ENCODE measurements around the gene SH3BGRL.

SH3BGRL gene

DNA sequence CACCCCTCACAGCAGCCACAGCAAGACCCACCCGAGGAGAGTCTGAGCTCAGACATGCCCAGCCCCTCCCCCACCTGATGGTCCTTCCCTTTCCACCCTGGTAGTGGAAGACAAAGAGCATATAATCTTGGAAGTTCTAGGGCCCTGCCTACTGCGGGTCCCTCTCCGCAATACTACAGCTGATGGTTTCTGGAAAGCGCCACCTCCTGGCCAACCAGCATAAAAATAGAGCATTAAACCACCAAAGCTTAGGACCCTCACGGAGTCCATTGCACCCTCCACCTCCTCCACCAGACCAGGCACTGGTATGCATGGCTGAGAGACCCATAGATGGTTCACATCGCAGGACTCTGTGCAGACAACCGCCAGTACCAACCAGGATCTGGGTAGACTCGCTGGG is 78.2 kb downstream of the SH3BGRL start:
- DNase-seq (ENCODE audit: low read depth in 1 of 2, low spot score in 1 of 2), result no peak
- no peaks in the 10 kb centered on the region for H3K27me3 ChIP-seq (ENCODE audit: insufficient read depth, poor library complexity, severe bottlenecking)
- H3K27ac ChIP-seq (replicated peaks), result no peak overlapping the region

GRCh38 chrX:81286075-81286474 is 84.2 kb downstream of the SH3BGRL start:
- Histone ChIP-seq H3K4me3 (replicated peaks; ENCODE audit: insufficient read depth, low read length) (no peak overlapping the region), H3K27me3 (ENCODE audit: insufficient read depth, poor library complexity, severe bottlenecking) (no peaks in the 10 kb centered on the region), H3K27ac (replicated peaks) (no peak overlapping the region)
- TF ChIP-seq GABPA (IDR thresholded peaks at IDR 0.05; ENCODE audit: low read depth) (no peak), POLR2AphosphoS5 (IDR thresholded peaks at IDR 0.05; ENCODE audit: low read depth) (no peak), REST (IDR thresholded peaks at IDR 0.05; ENCODE audit: insufficient replicate concordance, low read depth) (no peak), CTCF (IDR thresholded peaks at IDR 0.05; ENCODE audit: insufficient read depth, low read length) (no peak), SPI1 (IDR thresholded peaks at IDR 0.05; ENCODE audit: borderline replicate concordance, low read depth) (no peak)
- DNase-seq (ENCODE audit: low read depth in 1 of 2, low spot score in 1 of 2), result no peak

More for the DNA sequence above, 78.2 kb downstream of the SH3BGRL start:
- no peak overlapping the region for H3K4me3 ChIP-seq (replicated peaks; ENCODE audit: insufficient read depth, low read length)
- TF ChIP-seq POLR2AphosphoS5 (IDR thresholded peaks at IDR 0.05; ENCODE audit: low read depth) (no peak), CTCF (IDR thresholded peaks at IDR 0.05; ENCODE audit: insufficient read depth, low read length) (no peak), GABPA (IDR thresholded peaks at IDR 0.05; ENCODE audit: low read depth) (no peak), REST (IDR thresholded peaks at IDR 0.05; ENCODE audit: insufficient replicate concordance, low read depth) (no peak), SPI1 (IDR thresholded peaks at IDR 0.05; ENCODE audit: borderline replicate concordance, low read depth) (no peak)

DNA sequence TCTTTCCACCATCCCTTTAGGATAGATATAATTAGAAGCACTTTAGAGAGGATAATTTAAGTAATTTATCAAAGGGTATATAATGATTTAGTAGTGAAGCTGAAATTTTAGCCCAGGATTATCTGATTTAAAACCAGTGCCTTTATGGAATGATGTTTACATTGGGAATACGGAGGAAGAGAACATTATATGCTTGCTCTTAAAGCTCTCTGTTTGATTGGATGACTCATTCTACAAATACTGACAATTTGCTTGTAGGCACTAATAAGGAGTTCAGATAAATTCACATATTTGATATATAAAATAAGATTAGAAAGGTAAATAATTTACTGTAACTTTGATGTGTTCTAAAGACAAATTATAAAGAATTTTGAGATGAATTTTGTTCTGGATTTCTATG is 84.7 kb downstream of the SH3BGRL start:
- H3K4me3 ChIP-seq (replicated peaks; ENCODE audit: insufficient read depth, low read length), result no peak overlapping the region
- H3K27ac ChIP-seq (replicated peaks), result no peak overlapping the region
- TF ChIP-seq POLR2AphosphoS5 (IDR thresholded peaks at IDR 0.05; ENCODE audit: low read depth) (no peak), GABPA (IDR thresholded peaks at IDR 0.05; ENCODE audit: low read depth) (no peak)
- no peak for DNase-seq (ENCODE audit: low read depth in 1 of 2, low spot score in 1 of 2)
- H3K27me3 ChIP-seq (ENCODE audit: insufficient read depth, poor library complexity, severe bottlenecking), result no peaks in the 10 kb centered on the region

DNA sequence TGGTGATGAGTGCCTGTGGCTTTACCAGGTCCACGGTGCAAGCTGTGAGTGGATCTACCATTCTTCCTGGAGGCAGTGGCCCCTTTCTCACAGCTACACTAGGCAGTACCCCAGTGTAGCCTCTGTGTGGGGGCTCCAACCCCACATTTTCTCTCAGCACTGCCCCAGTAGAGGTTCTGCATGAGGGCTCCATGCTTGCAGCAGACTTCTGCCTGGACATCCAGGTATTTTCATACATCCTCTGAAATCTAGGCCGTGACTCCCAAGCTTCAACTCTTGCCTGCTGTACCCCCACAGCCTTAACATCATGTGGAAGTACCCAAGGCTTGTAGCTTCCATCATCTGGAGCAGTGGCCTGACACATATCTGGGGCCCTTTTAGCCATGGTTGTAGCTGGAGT is 90.1 kb downstream of the SH3BGRL start:
- Histone ChIP-seq H3K27ac (replicated peaks) (no peak overlapping the region), H3K4me3 (replicated peaks; ENCODE audit: insufficient read depth, low read length) (no peak overlapping the region), H3K27me3 (ENCODE audit: insufficient read depth, poor library complexity, severe bottlenecking) (no peaks in the 10 kb centered on the region)
- no peak for TF ChIP-seq POLR2AphosphoS5 (IDR thresholded peaks at IDR 0.05; ENCODE audit: low read depth)
- TF ChIP-seq CTCF (IDR thresholded peaks at IDR 0.05; ENCODE audit: insufficient read depth, low read length), result no peak
- TF ChIP-seq SPI1 (IDR thresholded peaks at IDR 0.05; ENCODE audit: borderline replicate concordance, low read depth), result no peak
- TF ChIP-seq REST (IDR thresholded peaks at IDR 0.05; ENCODE audit: insufficient replicate concordance, low read depth), result no peak
- no peak for TF ChIP-seq GABPA (IDR thresholded peaks at IDR 0.05; ENCODE audit: low read depth)
- no peak for DNase-seq (ENCODE audit: low read depth in 1 of 2, low spot score in 1 of 2)

Measured in HL-60 (cell line).